Fibroblast of villous mesenchyme (primary cell): Measurements from ENCODE around the gene ZNF292. TPM values are rescaled to one million over a fixed set of nuclear protein-coding genes. Genes with fewer than 3 reads are reported as not detected.
A peak's percentile ranks its signal among the peaks of the same experiment; 100 is the strongest.

Source experiments
- DNase-seq: peaks from one replicate; pipeline ENCODE4 v3.0.0-alpha.2; 2010; ENCODE audit warnings: low read depth
- H3K4me3 ChIP-seq: 2 replicates; pipeline ENCODE4 v1.5.1; 2011; ENCODE audit warnings: low read depth, mild to moderate bottlenecking, low read length
- total RNA-seq: library from RNA; depleted of rRNA; stranded (reverse); fragments of >200 nt; gene quantifications from 2 replicates; pipeline ENCODE4 v1.2.3, GENCODE V29; 2012
- TF ChIP-seq, protein P1 (sequence below): IDR thresholded peaks from 2 replicates; pipeline ENCODE4 v1.5.1; 2012; ENCODE audit warnings: low read depth, mild to moderate bottlenecking, low read length; ENCODE audit not compliant: insufficient read depth

ZNF292 gene
- total RNA-seq, 1 donor, result 32.8 TPM

DNA sequence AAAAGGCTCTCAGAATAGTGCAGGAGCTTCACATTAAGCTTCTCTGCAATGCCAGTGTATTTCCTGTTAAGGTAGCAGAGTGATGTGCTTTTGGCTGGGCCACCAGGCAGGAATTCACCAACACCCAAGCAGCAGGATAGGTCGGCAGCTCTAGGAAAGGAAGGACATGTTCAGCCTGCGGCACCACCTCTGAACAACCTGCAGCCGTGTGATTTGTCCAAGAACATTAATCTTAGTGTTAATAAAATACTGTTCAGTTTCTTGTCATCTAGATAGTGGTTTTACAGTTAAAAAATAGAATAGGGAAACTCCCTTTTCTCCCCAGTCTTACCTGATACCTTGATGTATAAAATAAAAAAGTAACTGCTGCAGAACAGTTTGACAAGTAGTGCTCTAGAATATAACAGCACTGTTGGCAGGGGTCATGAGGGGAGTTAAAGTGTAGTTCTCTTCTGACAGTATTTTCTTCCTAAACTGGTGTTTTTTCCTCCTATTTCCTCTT lies 18.8 kb downstream of the ZNF292 start:
- no peak overlapping the region for H3K4me3 ChIP-seq
- no peak for DNase-seq
- TF ChIP-seq, protein P1, sequence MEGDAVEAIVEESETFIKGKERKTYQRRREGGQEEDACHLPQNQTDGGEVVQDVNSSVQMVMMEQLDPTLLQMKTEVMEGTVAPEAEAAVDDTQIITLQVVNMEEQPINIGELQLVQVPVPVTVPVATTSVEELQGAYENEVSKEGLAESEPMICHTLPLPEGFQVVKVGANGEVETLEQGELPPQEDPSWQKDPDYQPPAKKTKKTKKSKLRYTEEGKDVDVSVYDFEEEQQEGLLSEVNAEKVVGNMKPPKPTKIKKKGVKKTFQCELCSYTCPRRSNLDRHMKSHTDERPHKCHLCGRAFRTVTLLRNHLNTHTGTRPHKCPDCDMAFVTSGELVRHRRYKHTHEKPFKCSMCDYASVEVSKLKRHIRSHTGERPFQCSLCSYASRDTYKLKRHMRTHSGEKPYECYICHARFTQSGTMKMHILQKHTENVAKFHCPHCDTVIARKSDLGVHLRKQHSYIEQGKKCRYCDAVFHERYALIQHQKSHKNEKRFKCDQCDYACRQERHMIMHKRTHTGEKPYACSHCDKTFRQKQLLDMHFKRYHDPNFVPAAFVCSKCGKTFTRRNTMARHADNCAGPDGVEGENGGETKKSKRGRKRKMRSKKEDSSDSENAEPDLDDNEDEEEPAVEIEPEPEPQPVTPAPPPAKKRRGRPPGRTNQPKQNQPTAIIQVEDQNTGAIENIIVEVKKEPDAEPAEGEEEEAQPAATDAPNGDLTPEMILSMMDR, result no peak

DNA sequence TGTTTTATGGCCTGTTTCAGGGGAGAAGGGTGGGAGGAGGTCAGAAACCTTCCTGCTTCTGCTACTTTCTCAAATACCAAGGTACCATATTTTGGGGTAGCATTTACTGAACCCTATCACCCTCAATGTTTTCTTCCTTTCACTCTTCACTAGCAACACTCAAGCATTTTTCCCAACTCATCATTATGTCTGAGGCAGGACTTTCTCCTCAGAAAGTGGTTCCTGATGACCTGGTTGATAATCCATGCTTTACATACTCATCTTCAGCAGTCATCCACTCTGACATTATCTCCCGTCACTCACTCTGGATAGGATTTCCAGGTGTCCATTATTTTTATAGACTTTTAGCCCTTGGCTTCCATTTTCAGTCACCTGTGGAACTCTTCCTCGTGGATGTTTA lies 21.1 kb downstream of the ZNF292 start:
- DNase-seq, result no peak
- TF ChIP-seq, protein P1, result no peak
- no peak overlapping the region for H3K4me3 ChIP-seq

DNA sequence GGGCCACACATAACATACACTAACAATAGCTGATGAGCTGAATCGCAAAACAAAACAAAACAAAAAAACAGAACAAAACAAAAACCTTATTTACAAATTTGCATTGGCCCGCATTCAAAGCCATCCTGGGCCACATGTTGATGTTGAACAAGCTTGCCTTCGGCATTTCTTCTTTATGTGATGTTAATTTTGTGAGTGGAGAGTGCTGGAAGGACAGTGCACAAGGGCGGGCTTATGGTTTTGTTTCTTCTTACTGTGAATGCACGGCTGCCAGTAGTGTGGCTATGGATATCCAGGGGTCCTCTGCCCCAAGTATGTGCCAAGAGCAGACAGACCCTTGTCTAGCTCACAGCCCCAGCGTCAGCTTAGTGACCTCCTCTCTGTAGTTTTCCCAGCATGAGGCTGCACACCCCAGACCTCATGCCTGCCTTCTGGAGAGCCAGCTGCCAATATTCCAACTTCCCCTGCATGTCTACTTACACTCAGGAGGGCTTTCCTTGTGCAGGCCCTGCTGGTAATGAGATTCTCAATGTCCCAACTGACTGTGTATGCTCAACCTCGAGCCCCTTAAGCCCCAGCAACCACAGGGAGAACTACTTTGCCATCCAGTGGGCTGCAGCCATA lies 24.9 kb downstream of the ZNF292 start:
- DNase-seq, result peak; percentile 44

DNA sequence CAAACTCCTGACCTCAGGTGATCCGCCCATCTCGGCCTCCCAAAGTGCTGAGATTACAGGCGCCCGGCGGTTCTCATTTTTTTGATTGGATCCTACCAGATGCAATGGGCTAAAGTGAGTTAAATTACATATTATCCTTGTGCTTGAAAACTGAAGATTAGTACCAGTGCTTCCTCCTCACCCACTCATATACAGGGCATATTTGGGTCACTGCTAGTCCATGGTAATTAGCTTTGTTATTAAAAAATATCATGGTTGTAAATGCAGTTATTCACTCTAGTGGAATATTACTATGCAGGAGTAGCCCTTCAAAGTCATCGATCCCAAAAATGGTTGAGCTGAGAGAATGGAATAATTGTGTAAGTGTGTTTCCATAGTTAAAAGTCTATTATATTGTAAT lies 26.5 kb downstream of the ZNF292 start:
- H3K4me3 ChIP-seq, result no peak overlapping the region
- TF ChIP-seq, protein P1, result no peak
- DNase-seq, result no peak

More for the DNA sequence above, 24.9 kb downstream of the ZNF292 start:
- no peak overlapping the region for H3K4me3 ChIP-seq
- TF ChIP-seq, protein P1, result no peak

DNA sequence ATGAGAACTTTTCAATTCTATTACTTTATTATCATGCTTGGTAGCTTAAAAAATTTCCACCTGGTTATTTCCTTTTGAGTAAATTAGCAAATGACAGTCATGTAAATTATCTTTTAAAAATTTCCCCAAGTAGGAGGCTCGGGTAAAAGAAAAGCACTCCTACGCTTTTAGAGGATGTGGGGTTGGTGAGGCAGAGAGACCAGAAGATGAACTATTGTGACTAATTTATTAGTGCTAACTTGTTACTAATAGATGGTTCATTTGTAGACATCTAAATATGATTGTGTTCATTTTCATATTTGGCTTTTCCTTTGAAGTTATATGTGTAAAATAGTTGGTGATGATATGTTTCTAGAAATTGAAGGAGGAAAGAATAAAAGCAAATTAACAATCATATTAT lies 27.0 kb downstream of the ZNF292 start:
- DNase-seq, result no peak
- no peak overlapping the region for H3K4me3 ChIP-seq
- TF ChIP-seq, protein P1, result no peak

DNA sequence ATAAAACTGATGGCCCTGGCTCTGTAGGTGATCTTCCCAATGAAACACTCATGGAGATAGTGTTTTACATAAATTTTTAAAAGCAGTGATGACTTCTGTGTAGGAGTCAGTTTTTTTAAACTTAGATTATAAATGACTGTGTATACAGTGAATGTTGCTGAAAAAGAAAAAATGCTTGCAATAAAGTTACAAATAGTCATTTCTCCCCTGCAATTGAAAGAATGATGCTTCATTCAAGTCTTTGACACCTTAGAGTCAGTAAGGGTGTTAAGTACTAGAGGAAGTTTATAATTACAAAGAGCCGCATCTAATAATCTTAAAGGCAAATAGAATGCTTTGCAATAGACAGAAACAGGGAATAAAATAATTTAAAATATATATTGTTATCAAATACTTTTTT lies 27.6 kb downstream of the ZNF292 start:
- TF ChIP-seq, protein P1, result no peak
- DNase-seq, result no peak

DNA sequence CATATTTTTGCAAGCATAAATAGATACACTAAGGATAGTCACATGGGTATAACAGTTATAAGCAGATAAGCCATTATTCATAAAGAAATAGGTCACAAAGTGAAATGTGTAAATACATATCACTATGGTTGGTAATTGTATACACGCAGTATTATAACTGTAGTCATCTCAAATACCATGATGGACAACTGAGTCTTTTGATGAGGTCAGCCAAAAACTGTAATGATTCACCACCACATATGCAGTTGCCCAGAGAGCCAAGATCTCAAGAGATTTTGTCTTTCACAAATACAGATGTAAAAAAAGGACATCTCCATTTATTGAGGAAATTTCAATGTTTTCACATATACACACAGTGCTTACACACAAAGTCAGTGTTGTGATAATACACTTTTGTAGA lies 28.3 kb downstream of the ZNF292 start:
- TF ChIP-seq, protein P1, result no peak
- DNase-seq, result no peak

More for the DNA sequence above, 27.6 kb downstream of the ZNF292 start:
- no peak overlapping the region for H3K4me3 ChIP-seq

More for the DNA sequence above, 28.3 kb downstream of the ZNF292 start:
- H3K4me3 ChIP-seq, result no peak overlapping the region
